GM19438 (cell line): ENCODE results near the gene FRMD3.

Experiments
- ATAC-seq: cut with Tn5 transposase; IDR thresholded peaks from one replicate; pipeline ENCODE4 v1.9.1; 2021; ENCODE audit warnings: low read depth; ENCODE audit not compliant: unreplicated experiment

FRMD3 gene

GRCh38 chr9:83440641-83441040 is 97.6 kb downstream of the FRMD3 start:
- ATAC-seq: no peak

DNA sequence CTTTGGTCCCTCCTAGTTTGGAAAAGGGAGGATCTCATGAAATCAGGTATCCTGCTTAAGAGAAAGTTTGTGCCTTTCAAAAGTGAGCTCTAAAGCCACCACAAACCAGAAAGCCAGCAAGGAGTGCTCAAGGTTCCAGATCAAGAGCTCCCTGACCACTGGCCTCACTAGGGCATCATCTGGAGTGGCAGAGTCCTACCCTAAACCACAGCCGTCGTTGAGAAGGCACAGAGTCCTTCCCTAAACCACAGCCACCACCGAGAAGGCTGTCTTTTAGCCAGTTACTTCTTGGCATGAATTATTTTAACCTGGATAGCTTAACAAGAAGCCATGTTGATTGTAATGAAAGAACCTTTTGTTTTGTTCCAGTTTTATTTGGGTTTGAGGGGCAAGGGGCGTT is 102.9 kb downstream of the FRMD3 start:
- ATAC-seq: no peak

- no peak for ATAC-seq
These were observed 103.9 kb downstream of the FRMD3 start for GRCh38 chr9:83434254-83434653.

- ATAC-seq: no peak
These were observed 104.4 kb downstream of the FRMD3 start for GRCh38 chr9:83433846-83434245.

DNA sequence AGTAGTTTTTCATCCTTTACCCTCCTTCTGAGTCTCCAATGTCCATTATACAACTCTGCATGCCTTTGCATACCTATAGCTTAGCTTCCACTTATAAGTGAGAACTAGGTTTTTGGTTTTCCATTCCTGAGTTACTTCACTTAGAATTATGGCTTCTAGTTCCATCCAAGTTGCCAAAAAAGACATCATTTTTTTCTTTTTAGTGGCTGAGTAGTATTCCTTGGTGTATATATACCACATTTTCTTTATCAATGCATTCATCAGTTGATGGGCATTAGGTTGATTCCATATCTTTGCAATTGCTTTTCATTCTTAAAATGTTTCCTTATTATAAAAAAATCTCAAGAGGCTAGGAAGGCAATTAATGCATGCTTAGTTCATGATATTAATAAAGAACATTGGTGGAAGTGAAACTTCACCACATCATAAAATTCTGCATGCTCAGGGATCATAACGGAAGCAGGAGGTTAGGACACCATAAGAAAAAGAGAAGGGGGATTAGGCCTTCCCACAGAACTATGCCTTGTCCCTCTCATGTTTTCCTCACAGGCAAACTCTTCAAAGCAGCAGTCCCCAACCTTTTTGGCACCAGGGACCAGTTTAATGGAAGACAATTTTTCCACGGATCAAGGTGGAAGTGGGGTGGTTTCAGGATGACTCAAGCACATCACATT is 105.2 kb downstream of the FRMD3 start:
- no peak for ATAC-seq

GRCh38 chr9:83432104-83432627 is 106.0 kb downstream of the FRMD3 start:
- no peak for ATAC-seq

- no peak for ATAC-seq
These were observed 106.8 kb downstream of the FRMD3 start for GRCh38 chr9:83431101-83432060.

DNA sequence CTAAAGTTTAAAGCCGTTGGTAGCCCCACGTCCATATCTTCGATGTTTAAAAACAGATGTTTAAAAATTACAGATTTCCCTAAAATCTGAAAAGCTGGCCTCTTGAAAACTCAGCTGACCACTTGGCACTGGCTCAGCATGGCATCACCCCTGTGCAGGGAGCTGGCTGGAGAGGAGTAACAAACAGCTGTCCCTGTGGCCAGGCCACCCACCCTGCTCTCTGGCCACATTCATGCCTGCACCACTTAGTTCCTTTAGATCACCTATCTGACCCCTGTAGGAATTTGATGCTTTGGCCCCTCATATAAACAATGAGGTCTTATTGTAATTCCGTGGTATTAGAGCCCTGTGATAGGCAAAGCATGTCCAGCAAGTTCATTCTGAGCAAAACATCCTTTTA is 107.5 kb downstream of the FRMD3 start:
- ATAC-seq: no peak

DNA sequence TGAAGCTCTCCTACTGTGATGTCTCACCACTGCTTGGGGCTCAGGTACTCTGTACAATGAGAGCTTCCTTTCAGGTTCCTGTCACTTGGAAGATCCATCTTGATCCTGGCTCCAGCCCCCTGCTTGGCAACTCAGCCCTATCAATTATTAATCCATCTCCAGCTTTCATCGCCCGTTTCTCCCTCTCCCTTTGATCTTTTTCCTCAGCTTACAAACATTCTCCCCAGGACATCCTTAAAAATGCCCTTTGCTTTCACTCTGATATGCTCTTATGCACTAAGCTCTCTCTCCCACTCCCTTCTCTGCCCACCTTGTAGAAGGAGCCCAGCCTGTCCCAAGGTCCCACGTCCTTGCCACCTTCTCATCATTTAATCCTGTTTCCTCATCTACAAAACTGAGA is 109.0 kb downstream of the FRMD3 start:
- ATAC-seq: no peak

DNA sequence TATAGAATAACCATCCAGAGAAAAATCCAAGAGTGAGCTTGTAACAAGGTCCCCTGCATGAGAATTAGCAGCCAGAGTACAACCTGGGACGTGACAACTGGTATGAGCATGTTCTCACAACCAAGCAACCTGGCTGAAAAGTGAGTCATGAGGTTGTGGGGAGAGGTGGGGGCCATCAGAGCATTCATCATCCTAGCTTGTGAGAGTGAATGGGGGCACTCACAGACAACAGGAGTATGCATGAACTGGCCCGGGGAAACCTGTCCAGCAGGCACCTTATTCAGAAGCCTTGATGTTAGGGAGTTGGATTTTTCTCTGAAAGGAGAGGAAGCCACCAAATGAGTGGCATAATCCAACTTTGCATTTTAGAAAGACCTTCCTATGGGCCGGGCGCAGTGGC is 113.0 kb downstream of the FRMD3 start:
- ATAC-seq: no peak

- no peak for ATAC-seq
These were observed 113.4 kb downstream of the FRMD3 start for GRCh38 chr9:83424831-83425230.

GRCh38 chr9:83423815-83424707 is 114.1 kb downstream of the FRMD3 start:
- no peak for ATAC-seq

DNA sequence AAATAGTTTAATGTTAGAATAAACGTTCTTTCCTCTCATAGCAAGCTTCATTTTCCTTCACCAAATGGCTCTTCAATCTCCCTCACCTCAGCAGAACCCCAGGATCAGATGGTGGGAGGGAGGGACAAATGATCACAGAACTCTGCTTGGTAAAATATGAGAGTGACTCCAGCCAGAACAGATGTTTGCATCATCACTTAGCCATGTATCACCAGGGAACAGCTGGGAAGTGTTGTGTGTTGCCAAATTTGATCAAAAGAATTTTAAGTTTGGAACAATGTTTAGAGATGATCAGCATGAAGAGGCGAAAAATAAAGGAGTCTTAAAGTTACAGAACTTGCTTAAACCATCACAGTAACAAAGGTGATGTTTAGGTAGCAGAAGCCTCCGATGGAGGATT is 115.7 kb downstream of the FRMD3 start:
- ATAC-seq: no peak

GRCh38 chr9:83420486-83420885 is 117.7 kb downstream of the FRMD3 start:
- no peak for ATAC-seq

GRCh38 chr9:83419961-83420360 is 118.2 kb downstream of the FRMD3 start:
- no peak for ATAC-seq

- ATAC-seq: no peak
These were observed 119.9 kb downstream of the FRMD3 start for GRCh38 chr9:83418283-83418682.

GRCh38 chr9:83413367-83413766 is 124.8 kb downstream of the FRMD3 start:
- ATAC-seq: no peak

- no peak for ATAC-seq
These were observed 127.5 kb downstream of the FRMD3 start for GRCh38 chr9:83410701-83411100.

DNA sequence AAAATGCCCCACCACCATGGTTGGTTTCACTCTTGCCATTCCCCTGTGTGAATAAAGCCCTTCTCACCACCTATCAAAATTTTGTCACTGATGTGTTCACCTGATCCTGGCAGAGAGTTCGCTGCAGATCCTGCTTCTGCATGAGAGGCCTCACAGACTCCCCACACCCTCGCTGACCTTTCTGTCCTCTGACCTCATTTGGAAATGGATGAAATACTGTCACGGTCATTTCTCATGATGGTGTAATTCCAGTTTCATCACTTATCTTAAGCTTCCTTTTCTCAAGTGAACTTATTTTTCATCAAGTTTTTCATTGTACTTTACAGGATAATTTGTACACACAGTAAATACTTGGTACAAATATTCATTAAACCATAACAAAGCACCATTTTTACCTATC is 131.3 kb downstream of the FRMD3 start:
- no peak for ATAC-seq

GRCh38 chr9:83405759-83406158 is 132.4 kb downstream of the FRMD3 start:
- no peak for ATAC-seq
